HG03135 (cell line): Measurements from ENCODE around the gene HOXC13.

Experiments
- ATAC-seq: cut with Tn5 transposase; IDR thresholded peaks from one replicate; pipeline ENCODE4 v1.9.1; 2021; ENCODE audit warnings: mild to moderate bottlenecking, moderate library complexity; ENCODE audit not compliant: unreplicated experiment

The HOXC13 gene

DNA sequence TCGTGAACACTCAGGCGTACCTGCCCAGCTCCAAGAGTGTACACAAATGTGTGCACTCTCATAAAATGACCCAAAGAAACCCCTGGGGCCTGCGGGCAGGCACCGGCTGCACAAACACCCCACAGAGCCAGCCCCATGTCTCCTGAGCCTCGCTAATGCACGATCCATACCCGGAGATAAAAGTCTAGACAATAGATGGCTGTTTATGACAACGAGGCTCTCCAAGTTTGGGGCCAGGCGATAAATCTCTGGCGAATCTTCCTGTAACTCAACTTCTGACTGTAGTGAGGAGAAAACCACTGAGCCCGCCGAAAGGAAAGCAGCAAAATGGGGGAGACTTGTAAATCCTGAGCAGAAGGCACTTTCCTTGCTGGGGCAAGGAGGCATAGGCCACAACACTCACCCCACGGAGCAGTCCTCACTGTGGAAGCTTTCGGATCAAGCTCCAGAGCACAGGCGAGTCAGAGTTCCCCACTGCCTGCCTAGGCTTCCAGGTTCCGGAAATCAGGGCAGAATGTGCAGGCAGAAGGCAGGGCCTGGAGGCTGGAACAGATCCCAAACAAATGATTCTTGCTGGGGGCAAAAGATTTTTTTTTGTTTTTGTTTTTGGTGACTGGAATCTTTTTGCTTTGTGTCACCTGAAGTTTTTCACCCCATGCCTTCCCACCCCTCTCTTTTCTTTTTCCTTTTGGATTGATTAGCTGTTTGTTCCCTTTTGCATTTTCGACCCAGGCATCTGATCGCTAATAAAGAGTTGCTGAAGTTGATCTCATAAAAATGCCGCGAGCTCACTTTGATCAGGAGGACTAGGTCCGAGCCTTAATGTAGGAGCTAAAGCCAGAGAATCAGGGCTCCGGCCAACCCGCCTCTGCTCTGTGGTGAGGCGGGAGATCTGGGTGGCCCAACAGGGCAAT lies 29.8 kb downstream of the HOXC13 start:
- no peak for ATAC-seq

DNA sequence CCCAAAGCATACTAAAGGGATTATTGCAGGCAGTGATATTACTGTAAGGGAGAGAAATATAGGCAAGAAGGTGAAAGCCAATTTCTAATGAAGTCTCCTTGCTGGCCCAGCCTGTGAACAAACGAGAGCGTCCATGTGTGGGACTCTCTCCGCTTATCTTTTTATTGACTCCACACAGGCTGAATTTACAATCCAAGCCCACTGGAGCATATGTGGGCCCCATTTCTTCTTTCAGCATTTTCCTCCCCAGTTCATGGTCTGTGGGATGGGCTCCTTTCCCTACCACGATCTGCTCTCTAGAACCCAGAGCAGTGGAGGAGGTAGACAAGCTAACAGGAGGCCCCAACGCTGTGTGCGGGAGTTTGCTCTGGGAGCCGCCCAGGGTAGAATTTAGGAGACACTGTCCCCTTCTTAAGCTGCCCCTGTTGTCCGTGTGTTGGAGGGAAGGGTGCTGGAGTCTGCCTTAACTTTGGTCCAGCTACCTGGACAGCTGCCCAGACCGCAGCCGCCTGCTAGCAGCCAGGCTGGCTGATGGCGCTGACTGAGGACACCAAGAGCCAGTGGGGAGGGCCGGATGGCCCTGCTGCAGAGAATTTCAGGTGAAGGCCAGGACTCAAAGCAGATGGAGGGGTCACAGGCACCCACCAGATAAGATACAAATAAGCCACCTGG lies 31.1 kb downstream of the HOXC13 start:
- no peak for ATAC-seq

DNA sequence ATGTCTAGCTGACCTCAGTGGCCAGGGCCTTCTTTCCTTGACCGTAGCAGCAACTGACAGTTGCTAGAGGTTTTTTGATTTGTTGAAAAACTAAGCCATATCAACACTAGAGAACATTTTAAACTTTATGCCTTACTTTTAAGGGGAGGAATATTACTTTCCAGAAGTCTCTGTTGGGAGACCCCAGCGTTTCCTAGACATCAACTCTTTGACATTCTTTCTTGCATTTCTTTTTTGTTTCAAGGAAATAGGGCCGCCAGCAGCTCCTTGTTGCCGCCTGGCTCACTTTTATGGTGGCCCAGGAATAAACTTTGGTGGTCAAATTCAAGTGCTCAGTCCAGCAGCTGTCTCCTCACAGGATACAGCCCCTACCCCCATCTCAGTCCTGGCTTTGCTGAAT lies 31.8 kb downstream of the HOXC13 start:
- no peak for ATAC-seq

DNA sequence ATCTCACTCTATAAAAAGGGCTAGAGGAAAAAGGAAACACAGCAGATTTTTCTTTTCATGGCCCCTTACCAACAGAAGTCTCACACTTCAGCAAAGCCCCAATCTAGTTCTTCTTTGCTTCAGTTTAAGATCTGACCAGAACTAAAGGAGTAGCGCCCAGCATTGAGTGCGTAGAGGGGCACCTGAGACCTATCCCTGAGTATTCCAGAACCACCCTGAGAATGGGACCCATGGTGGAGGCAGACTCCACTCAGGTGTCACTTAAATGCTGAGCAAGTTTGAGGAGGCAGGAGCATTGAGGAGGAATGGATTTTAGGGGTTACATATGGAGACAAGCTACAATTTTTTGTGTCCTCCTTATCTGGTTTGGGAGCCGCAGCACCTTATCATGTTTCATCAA lies 32.5 kb downstream of the HOXC13 start:
- ATAC-seq = no peak

DNA sequence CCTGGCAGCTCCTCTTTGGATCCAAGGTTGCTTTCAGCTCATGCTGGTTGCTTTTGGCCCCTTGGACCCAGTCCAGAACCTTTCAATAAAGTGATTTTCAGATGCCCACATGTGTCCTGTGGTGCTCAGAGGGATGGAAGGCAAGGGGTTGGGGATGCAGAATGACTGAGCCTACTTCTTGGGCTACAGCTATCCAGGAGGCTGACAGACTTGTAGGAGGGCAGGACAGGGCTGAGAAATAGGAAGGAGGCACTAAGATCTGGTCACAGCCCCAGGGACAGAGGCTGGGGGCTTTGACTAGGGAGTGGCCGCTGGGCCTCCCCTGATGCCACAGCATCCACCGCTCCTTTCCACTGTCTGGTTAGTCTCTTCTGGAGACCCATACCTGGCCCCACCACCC lies 33.1 kb downstream of the HOXC13 start:
- no peak for ATAC-seq

DNA sequence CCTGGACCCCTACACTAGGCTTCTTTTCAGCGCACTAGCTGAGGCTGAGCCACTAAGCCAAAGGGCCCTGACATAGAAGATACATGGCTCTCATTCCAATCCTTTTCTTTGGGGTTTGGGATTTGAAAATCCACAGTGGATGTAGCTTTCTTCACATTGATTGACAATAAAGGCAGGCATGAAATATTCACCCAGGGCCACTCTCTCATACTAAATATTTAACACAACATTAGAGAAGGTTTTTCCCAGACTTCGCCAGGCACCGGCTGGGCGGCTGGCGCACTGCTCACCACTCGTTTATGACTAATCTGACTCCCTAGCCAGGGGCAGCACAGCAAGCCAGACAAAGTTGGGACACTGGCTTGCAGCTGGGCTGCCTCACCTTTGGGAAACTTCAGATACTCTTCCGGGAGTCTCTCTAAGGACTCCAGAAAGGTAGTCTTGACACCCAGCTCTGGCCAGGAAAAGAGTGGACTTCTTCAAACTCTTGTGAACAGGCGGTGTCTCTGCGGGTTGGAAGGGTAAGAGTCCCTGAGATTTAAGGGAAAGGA lies 33.6 kb downstream of the HOXC13 start:
- no peak for ATAC-seq

DNA sequence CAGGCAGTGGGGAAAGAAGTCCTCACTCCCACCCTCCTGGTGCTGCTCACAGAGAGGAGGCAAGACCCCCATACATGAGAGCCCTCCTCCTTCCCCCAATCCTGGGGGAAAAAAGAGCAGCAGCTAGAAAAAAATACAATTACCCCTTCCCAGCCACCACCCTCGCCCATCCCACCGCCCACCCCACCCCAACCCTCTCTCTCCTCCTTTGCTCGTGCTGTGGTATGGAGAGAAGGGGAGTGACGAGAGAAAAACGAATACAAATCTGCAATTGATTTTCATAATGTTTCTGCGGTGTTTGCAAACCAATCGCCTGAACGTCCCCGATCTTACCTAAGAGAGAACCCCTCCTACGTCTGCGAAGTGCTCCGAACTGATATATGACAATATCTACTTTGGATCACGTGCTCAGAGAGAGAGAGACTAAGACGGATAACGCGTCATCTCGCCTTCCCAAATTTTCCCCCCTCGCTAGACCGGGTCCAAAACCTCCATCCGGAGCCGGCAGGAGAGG lies 34.1 kb downstream of the HOXC13 start, which contains the start of gene HOXC11:
TSS of gene HOXC11 (plus strand) at position 405 of the 514 bp plus-strand sequence. CDS start 116 bp downstream, outside the sequence.
- ATAC-seq = no peak

DNA sequence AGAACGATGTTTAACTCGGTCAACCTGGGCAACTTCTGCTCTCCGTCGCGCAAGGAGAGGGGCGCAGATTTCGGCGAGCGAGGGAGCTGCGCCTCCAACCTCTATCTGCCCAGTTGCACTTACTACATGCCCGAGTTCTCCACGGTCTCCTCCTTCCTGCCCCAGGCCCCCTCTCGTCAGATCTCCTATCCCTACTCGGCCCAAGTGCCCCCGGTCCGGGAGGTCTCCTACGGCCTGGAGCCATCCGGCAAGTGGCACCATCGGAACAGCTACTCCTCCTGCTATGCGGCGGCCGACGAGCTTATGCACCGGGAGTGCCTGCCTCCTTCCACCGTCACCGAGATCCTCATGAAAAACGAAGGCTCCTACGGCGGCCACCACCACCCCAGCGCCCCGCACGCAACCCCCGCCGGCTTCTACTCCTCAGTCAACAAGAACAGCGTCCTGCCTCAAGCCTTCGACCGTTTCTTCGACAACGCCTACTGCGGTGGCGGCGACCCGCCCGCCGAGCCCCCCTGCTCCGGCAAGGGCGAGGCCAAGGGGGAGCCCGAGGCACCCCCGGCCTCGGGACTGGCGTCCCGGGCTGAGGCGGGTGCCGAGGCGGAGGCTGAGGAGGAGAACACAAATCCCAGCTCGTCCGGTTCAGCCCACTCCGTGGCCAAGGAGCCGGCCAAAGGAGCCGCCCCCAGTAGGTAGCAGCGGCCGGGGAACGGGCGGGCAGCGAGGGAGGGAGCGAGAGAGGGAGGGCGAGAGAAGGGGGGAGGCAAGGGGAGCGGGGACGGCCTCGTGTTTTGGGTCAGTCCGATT lies 34.8 kb downstream of the HOXC13 start:
- no peak for ATAC-seq

DNA sequence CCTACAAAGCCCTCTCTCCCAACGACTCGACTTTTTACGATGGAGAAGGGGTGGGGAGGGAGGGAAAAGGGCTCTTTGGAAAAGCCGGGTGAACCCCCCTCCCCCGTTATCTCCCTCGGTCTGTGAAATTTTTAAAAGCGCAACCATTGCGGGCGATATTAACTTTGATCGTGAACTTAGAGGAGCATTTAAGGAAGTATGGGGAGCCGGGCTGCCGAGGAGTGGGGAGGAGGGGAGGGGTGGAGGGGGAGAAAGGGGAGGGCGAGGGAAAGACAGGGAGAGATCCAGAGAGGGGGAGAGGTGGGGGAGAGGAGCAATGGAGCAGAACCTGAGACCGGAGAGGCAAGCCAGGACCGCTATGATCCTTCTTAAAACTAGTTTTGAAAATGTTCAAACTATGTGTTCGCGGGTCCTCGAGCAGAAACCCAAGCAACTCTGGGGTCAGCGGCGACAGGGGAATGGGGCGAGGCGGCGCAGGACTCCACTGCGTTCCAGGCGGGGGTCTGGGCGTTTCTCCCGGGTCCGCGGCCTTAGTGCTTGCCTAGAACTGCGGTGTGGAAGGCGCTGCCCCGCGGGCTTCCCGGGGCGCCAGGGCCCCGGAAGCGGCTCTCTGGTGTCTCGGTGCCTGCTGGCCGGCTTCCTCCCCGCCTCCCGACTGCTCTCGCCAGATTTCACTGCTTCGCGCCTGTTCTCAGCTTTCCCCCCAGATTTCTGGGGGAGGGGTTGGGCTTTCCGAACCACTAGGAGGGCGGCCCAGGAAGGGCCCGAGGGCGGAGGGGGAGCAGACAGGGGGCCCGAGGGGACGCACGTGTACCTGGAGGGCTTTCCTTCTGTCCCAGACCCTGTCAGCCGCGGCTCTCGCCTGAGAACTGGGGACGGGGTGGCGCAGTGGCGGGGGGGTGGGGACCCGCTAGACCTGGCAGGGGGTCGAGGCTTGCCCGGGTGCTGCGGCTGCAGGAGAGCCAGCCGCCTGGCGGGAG lies 35.7 kb downstream of the HOXC13 start, which contains the start of gene HOTAIR:
TSS of gene HOTAIR (minus strand) at position 871 of the 980 bp plus-strand sequence.
- ATAC-seq = no peak

DNA sequence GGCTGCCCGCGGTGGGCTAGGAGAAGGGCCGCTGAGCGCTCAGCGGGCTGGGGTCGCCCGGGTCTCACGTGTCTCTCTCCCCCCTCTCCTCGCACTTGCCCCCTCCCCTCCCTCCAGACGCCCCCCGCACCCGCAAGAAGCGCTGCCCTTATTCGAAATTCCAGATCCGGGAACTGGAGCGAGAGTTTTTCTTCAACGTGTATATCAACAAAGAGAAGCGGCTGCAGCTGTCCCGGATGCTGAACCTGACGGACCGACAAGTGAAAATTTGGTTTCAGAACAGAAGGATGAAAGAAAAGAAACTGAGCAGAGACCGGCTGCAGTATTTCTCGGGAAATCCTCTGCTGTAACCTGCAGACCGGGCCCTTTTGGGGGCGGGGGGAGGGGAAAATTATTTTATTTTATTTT lies 36.4 kb downstream of the HOXC13 start:
- ATAC-seq = no peak

DNA sequence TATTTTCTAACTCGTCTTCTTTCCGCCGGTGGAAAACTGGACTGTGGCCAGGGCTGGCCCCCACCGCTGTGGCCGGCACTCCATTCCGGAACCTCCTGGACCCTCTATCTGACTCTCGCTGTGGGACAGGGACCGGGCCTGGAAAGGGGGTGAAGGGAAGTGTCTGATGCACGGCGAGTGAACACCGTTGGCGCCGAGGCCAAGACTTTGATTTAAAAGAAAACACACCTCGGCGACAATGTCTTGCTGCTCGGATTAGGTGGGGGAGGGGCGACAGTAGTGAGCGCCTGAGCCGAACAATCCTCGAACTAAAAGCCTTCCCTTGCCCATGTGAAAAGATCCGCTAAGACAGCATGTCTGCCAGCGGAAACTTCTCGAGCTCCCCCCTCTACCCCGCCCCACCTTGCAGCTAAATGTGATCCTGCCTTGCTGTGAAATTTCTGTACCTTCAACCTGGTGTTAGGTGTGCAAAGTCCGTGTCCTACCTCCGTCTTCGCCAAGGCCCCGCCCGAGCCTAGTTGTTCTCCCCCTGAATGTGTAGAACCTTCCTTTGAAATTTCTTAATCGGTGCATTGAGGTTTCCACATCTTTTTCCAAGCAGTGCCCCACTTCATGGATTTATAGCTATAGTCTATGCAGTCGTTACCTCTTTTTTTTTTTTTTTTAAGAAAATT lies 37.0 kb downstream of the HOXC13 start:
- ATAC-seq = no peak

DNA sequence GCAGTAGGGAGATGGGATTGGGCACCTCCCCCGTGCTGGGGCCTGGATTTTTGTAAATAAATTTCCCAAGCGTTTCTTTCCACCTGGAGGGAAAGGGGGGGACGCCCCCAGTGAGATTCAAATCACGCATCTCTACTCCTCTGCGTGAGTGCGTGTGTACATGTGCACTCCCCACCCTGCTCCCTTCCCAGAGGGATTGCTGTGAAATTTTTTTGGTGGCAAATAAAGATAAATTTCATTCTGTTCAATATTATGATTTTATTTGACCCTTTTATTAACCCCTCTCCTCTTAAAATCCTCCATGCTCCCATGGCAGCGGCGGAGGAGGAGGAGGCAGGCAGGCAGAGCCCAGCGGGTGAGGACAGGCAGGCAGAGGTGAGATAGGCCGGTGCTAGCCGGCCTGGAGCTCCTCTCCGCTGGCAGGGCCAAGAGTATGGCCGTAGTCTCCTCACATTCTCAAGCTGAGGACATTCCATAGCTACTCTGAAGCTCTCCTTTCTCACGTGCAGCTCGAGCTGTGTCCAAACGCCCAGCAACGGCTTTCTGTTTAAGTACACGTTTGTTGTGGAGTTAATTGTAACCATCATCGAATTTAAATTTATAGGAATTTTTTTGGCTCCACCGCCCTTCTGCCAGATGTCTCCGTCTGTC lies 37.7 kb downstream of the HOXC13 start:
- no peak for ATAC-seq

DNA sequence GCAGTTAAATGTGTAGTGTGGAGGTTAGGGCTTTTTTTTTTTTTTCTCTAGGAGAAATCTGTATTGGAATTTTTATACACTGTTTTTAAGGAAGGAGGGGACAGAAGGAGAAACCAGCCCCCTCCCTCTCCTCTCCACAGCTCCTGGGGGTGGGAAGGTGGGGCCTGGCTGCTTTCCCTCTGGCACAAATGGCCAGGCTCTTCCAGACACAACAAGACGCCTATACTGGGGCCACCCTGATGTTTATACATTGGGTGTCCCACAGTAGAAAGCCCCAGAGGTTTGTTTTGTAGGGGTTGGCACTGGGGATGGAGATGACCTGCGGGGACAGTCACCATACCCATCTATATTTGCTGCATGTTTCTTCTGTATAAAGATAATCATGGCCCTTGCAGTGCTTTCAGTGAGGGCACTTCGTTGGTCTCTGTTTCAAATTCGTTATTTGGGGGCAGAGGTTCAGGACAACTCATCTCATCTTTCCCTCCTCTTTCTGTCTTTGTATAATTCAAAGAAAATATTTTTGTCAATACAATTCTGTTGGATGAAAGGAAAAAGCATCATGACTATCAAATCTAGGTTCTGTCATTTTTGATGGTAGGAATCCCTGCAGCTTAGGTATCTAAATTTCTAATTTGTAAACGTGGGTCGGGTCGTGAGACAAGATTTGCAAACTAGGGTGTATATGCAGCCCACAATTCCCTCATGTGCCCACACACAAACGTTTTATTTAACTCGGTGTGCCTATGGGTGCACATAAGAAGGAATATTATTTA lies 38.4 kb downstream of the HOXC13 start:
- no peak for ATAC-seq

DNA sequence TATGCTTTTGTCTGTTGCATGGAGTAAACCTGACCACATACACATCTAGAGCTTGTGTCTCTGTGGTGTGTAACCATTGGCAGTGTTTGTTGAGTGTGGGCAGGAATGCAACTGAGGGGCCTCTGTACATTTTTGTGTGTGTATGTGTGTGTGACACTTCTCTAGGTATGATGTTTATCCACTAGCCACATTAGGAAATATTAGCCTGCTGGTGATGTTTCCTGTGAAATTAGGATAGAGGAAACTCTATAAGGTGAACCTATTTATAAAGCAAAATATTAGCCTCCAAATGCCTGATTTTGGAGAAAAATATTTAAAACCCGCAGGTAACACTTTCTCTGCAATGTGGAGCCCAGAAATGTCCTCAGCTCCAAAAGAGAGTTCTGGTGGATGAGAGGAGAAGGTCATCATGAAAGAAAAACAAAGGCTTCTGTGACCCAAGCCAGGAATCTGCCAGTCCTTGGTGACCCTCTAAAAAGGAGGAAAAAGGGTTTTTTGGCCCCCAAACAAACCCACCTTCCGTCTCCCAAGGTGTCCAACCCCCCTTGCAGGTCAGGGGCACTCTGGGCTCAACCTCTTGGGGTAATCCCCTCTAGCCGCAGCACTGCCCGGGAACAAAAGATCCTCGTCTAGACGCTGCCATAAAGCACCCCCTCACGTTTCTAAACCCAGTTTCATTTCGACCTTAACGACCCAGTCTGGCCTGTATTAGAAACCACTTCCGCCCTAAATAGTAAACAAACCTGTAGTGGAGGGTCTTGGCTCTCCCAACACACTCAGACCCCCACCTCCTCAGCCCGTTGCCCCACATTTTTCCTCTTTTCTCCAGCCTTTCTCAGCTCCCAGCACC lies 39.2 kb downstream of the HOXC13 start:
- ATAC-seq = no peak

DNA sequence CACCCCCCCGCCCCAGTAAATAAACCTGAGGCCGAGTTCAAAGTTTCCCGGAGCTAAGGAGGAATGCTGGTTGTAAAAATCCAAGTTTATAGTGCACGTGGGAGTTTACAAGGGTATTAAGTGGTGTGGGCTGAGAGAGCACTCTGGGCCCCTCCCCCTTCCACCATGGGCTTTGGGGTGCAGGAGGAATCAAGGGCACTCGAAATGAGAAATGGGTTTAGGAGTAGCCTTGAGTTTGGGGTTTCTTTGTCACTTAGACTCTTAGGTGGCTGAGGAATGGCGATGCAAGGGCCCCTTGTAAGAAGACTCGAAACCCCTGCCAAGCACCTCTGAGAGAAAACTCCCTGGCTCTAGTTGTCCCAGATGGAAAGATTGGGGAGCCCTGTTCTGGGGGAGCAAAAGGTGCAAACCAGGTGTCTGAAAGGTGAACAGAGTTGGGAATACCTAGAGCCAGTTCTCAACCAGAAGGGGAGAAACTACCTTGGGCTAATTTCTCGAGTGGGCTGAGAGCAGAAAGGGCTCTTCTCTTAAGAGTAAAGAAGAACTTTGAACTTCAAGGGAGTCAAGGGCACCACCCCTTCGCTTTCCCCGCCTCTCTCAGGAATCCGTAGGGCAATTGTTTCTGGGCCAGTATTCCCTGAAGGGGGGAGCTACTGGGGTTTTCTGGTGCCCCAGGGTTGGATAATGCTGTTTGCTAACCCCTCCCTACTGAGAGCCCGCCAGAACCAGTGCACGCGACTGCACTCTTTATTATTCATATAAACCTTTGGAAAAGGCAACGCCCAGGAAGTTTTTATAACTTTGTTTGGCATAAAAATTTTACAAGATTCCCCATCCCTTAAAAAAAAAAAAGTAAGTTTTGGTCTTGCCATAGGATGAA lies 40.1 kb downstream of the HOXC13 start:
- no peak for ATAC-seq
